Measurements from ENCODE around the gene CGN. TPM values are rescaled to one million over a fixed set of nuclear protein-coding genes. Genes with fewer than 3 reads are reported as not detected.

Gene CGN
- total RNA-seq, 1 donor from 2014 or later, result 29.0 TPM

DNA sequence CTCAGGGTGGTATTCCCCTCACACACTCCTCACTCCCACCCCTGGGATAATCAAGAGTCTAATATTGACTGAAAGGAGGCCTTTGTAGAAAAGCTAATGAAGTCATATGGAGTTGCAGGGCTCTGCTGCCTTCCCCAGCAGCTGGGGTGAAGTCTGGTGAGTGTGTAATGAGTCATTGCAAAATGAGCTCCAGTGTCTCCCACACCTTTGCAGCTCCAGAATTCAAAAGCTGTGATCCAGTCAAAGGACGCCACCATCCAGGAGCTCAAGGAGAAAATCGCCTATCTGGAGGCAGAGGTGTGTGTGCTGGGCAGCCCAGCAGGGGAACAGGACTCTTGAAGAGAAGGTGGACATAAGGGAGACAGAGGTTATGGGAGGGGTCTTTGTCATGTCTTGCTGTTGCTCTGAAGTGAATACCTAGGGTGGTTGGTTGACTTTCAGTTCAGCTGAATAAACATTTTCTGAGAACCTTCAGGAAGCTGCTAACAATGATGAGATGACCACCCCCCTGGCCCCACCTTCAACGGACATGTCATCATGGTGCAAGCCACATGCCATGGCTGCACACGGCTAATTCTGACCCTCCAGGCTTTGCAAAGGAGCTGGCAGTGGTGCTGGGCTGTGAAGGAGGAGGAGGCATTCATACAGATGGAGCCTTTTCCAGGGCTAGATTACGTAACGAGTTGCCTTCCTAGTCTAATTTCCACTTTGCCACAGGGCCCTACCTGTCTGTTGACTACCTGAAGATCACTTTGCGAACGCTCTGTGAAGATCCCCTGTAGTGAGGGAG is 68.4 kb downstream of the CGN start:
- Mint-ChIP-seq H3K9me3 (no peaks in the 10 kb centered on the region), H3K4me3 (no peak overlapping the region), H3K36me3 (peaks cover 27% of the 10 kb centered on the region), H3K27me3 (no peaks in the 10 kb centered on the region), H3K4me1 (ENCODE audit: unreplicated experiment) (peaks cover 8% of the 10 kb centered on the region), H3K27ac (peak overlapping the region; percentile 66)
- TF ChIP-seq, protein P1, sequence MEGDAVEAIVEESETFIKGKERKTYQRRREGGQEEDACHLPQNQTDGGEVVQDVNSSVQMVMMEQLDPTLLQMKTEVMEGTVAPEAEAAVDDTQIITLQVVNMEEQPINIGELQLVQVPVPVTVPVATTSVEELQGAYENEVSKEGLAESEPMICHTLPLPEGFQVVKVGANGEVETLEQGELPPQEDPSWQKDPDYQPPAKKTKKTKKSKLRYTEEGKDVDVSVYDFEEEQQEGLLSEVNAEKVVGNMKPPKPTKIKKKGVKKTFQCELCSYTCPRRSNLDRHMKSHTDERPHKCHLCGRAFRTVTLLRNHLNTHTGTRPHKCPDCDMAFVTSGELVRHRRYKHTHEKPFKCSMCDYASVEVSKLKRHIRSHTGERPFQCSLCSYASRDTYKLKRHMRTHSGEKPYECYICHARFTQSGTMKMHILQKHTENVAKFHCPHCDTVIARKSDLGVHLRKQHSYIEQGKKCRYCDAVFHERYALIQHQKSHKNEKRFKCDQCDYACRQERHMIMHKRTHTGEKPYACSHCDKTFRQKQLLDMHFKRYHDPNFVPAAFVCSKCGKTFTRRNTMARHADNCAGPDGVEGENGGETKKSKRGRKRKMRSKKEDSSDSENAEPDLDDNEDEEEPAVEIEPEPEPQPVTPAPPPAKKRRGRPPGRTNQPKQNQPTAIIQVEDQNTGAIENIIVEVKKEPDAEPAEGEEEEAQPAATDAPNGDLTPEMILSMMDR (conservative IDR thresholded peaks at IDR 0.05), result no peak
- DNase-seq (ENCODE audit: extremely low spot score, unreplicated experiment), result no peak

DNA sequence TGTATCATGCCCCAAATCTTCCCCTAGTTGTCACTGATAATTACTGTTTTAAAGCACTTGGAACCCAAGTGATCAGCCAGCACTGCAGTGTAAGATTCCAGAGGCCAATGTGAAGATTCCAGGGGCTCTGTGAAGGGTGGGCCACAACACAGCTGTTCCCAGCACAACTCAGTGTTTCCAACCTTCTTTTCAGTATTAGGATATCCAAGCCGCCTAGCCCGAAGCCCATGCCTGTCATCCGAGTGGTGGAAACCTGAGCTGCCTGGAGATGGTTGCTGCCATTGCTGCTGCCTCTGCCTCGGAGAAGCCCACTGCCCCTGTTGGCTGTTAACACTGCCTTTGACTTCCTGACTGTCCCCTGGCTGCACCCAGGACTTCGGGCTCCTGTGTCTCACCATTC is 70.3 kb downstream of the CGN start:
- no peak overlapping the region for H3K4me3 Mint-ChIP-seq
- H3K36me3 Mint-ChIP-seq, result peaks cover 15% of the 10 kb centered on the region
- H3K27me3 Mint-ChIP-seq, result no peaks in the 10 kb centered on the region
- H3K9me3 Mint-ChIP-seq, result no peaks in the 10 kb centered on the region
- TF ChIP-seq, protein P1 (conservative IDR thresholded peaks at IDR 0.05), result no peak
- DNase-seq (ENCODE audit: extremely low spot score, unreplicated experiment), result no peak
- peak overlapping the region; percentile 90 for H3K27ac Mint-ChIP-seq
- peaks cover 18% of the 10 kb centered on the region for H3K4me1 Mint-ChIP-seq (ENCODE audit: unreplicated experiment)

DNA sequence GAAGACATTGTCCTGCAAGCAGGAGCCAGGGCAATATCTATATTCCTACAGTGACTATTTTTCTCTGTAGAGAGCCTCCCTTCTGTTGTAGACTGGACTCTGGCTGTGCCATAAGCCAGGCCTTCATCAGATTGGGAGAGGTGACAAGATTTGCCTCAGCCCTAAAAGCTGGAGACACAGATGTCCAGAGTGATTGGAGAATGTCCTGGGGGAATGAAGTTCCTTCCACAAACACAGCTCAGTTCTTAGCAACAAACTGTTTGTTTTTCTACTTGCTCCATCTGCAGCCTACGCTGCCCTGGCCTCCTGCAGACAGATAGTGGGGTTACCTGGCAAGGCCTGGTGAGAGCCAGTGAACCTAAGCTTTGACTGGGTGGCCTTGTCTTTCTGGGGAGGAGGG is 70.7 kb downstream of the CGN start:
- Mint-ChIP-seq H3K27ac (peak overlapping the region; percentile 90), H3K27me3 (no peaks in the 10 kb centered on the region), H3K4me3 (no peak overlapping the region), H3K4me1 (ENCODE audit: unreplicated experiment) (peaks cover 18% of the 10 kb centered on the region), H3K9me3 (no peaks in the 10 kb centered on the region), H3K36me3 (peaks cover 14% of the 10 kb centered on the region)
- no peak for DNase-seq (ENCODE audit: extremely low spot score, unreplicated experiment)
- TF ChIP-seq, protein P1 (conservative IDR thresholded peaks at IDR 0.05), result no peak

DNA sequence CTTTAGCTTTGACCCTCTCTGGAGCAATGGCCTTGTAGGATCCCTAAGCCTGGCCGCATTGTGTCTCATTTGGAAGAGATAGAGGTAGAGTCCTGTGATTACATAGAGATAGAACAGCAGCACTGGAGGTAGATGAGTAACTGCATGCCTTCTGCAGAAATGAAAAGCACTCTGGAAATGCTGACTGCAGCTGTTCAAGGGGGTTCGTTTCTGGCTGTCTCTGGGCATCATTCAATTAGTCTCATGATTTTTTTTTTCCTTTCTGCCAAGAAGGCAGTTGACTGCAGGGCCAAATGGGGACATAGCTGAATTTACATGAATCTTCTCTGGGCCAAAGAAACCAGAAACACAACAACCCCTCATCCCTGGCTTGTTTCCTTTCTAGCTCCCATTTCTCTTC is 72.6 kb downstream of the CGN start:
- Mint-ChIP-seq H3K4me3 (no peak overlapping the region), H3K27me3 (no peaks in the 10 kb centered on the region), H3K36me3 (peaks cover 10% of the 10 kb centered on the region), H3K27ac (peak overlapping the region; percentile 90), H3K9me3 (no peaks in the 10 kb centered on the region), H3K4me1 (ENCODE audit: unreplicated experiment) (peaks cover 18% of the 10 kb centered on the region)
- TF ChIP-seq, protein P1 (conservative IDR thresholded peaks at IDR 0.05), result no peak
- no peak for DNase-seq (ENCODE audit: extremely low spot score, unreplicated experiment)

DNA sequence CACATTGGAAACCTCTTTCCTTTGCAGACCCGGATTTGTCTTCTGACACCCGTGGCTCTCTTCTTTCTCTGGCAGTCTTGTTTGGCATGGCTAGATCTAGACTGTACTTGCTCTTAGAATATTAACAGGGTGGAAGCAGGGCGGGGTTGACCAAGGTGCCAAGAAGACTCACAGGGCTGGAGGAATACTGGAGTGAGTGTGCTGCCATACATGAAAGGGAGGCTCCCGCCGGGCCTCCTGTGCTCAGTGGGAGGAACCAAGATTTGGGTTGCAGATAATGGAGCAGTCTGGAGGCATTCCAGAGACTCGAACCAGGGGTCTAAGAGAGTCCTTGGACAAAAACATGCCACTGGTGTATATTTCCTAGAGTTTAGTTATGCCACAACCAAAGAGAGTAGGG is 73.1 kb downstream of the CGN start:
- Mint-ChIP-seq H3K4me3 (no peak overlapping the region), H3K27me3 (no peaks in the 10 kb centered on the region), H3K27ac (peak overlapping the region; percentile 90), H3K4me1 (ENCODE audit: unreplicated experiment) (peaks cover 18% of the 10 kb centered on the region), H3K36me3 (peaks cover 10% of the 10 kb centered on the region), H3K9me3 (no peaks in the 10 kb centered on the region)
- DNase-seq (ENCODE audit: extremely low spot score, unreplicated experiment), result no peak
- TF ChIP-seq, protein P1 (conservative IDR thresholded peaks at IDR 0.05), result no peak
